OCI-LY3 (cell line): Measurements from ENCODE around the gene PLGRKT.

Experiments used
- CTCF ChIP-seq: fragments of 200-600, 300-600 bp; sonication (generic); IDR thresholded peaks from 2 replicates; pipeline ENCODE4 v1.5.1; 2014; ENCODE audit warnings: antibody characterized with exemption, low read length, low read depth
- EZH2phosphoT487 ChIP-seq: fragments of 200-600 bp; shearing (Covaris generic); IDR thresholded peaks from 2 replicates; pipeline ENCODE4 v1.6.1; 2018; ENCODE audit warnings: antibody characterized with exemption, mixed run types, low read depth

- TF ChIP-seq CTCF (no peak), EZH2phosphoT487 (no peak)
Measured at GRCh38 chr9:5435912-5436311, 1.8 kb downstream of the PLGRKT start.
